ENCODE results near the gene ADCY1. TPM values are rescaled to one million over a fixed set of nuclear protein-coding genes. Genes with fewer than 3 reads are reported as not detected.

Gene ADCY1
- total RNA-seq, 1 experiment from 2014 or later, result 0.71 TPM

DNA sequence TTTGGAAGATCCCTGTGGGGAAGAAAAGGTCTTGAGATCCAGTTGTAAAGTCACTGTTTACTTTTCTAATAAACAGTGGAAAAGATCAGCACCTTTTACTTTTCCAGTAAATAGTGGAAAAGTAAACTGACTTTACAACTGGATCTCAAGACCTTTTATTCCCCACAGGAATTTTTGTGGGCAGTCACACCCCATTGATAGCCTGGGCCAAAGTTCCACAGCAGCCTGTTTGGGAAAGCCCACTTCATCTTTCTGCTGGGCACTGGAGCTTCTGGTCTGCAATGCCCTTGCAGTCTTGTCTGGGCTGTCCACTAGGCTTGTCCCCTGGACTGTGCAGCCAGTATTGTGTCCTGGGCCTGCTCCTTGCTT is 50.2 kb downstream of the ADCY1 start:
- no peak overlapping the region for H3K27ac ChIP-seq (ENCODE audit: low read depth, low read length, poor library complexity, severe bottlenecking)
- H3K9me3 ChIP-seq (ENCODE audit: low read depth, low read length, poor library complexity, severe bottlenecking), result no peaks in the 10 kb centered on the region
- TF ChIP-seq, protein P1, sequence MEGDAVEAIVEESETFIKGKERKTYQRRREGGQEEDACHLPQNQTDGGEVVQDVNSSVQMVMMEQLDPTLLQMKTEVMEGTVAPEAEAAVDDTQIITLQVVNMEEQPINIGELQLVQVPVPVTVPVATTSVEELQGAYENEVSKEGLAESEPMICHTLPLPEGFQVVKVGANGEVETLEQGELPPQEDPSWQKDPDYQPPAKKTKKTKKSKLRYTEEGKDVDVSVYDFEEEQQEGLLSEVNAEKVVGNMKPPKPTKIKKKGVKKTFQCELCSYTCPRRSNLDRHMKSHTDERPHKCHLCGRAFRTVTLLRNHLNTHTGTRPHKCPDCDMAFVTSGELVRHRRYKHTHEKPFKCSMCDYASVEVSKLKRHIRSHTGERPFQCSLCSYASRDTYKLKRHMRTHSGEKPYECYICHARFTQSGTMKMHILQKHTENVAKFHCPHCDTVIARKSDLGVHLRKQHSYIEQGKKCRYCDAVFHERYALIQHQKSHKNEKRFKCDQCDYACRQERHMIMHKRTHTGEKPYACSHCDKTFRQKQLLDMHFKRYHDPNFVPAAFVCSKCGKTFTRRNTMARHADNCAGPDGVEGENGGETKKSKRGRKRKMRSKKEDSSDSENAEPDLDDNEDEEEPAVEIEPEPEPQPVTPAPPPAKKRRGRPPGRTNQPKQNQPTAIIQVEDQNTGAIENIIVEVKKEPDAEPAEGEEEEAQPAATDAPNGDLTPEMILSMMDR (conservative IDR thresholded peaks at IDR 0.05; ENCODE audit: low read depth, low read length), result no peak
- TF ChIP-seq EZH2 (IDR thresholded peaks at IDR 0.05; ENCODE audit: borderline replicate concordance, low read depth, low read length, poor library complexity, severe bottlenecking), result no peak
- no peaks in the 10 kb centered on the region for H3K27me3 ChIP-seq (replicated peaks; ENCODE audit: insufficient read depth, low read depth, low read length, poor library complexity)
- no peaks in the 10 kb centered on the region for H3K4me1 ChIP-seq (ENCODE audit: insufficient read depth, low read length, poor library complexity, severe bottlenecking)
- no TSS peak for BruUV-seq (replicated peaks)
- CTCF ChIA-PET, result no interaction called here
- POLR2A ChIA-PET (ENCODE audit: low non-redundant PET), result no interaction called here
- no peak overlapping the region for H3K4me3 ChIP-seq (ENCODE audit: low read depth, low read length, poor library complexity, severe bottlenecking)
- no peak for DNase-seq (ENCODE audit: low spot score)
- H3K36me3 ChIP-seq (ENCODE audit: insufficient read depth, low read length, poor library complexity, severe bottlenecking), result no peaks in the 10 kb centered on the region
- intact Hi-C loops (cut with micrococcal nuclease; ENCODE audit: unreplicated experiment), result no loop called here

DNA sequence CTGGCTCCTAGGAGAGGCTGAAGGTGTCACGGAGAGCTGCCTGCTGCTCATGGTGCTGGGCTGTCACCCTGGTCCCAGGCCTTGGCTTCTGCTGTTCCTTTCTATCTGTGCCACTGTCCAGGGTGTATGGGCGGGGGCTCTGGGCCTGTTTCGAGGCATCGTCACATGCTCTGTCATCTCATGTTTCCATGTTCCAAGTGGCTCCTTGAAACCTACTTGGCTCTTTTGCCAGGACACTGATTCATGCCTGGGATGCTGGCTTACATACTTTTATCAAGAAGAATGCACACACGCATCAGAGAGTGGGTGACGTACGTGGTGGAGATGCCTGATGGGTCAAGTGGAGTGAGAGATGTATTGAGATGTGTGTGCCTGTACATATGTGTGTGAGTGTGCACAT is 50.9 kb downstream of the ADCY1 start:
- no peak for DNase-seq (ENCODE audit: low spot score)
- no TSS peak for BruUV-seq (replicated peaks)

DNA sequence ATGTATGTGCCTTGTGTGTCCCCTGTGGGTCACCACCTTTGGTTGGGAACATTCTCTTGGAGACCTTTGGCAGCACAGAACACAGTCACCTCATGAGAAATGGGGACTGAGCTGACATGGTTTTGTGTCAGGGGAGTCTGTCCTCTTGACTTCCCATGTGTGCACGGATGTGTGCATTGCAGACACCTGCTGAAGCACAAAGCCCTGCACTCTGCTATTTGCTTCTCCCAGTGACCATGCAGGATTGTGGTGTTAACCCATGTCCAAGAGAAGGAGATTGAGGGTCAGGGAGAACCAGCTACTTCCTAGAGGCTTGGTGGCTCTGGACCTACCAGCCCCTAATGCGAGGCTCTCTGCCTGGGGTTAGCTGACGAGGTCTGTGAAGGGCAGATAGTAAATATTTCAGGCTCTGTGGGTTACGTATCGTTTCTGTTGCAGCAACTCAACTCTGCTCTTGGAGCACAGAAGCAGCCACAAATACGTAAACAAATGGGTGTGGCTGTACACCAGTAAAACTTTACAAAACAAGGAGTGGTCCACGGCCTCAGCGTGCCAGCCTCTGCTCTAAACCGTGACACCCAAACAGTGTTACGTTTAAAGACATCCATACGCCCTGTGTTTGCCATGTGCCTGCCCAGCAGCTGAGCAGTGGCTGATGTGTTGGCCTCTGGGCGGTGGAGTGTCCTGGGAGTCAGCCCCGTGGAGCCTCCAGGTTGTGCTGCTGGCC is 51.7 kb downstream of the ADCY1 start:
- BruUV-seq (replicated peaks), result no TSS peak
- Histone ChIP-seq H3K36me3 (ENCODE audit: insufficient read depth, low read length, poor library complexity, severe bottlenecking) (no peaks in the 10 kb centered on the region), H3K9me3 (ENCODE audit: low read depth, low read length, poor library complexity, severe bottlenecking) (no peaks in the 10 kb centered on the region), H3K4me1 (ENCODE audit: insufficient read depth, low read length, poor library complexity, severe bottlenecking) (no peaks in the 10 kb centered on the region), H3K27ac (ENCODE audit: low read depth, low read length, poor library complexity, severe bottlenecking) (no peak overlapping the region), H3K27me3 (replicated peaks; ENCODE audit: insufficient read depth, low read depth, low read length, poor library complexity) (no peaks in the 10 kb centered on the region), H3K4me3 (ENCODE audit: low read depth, low read length, poor library complexity, severe bottlenecking) (no peak overlapping the region)
- ChIA-PET POLR2A (ENCODE audit: low non-redundant PET) (no interaction called here), CTCF (no interaction called here)
- DNase-seq (ENCODE audit: low spot score), result no peak
- intact Hi-C loops (cut with micrococcal nuclease; ENCODE audit: unreplicated experiment), result no loop called here
- TF ChIP-seq EZH2 (IDR thresholded peaks at IDR 0.05; ENCODE audit: borderline replicate concordance, low read depth, low read length, poor library complexity, severe bottlenecking), result no peak
- TF ChIP-seq, protein P1 (conservative IDR thresholded peaks at IDR 0.05; ENCODE audit: low read depth, low read length), result no peak

More for the DNA sequence above, 50.9 kb downstream of the ADCY1 start:
- intact Hi-C loops (cut with micrococcal nuclease; ENCODE audit: unreplicated experiment), result no loop called here
- CTCF ChIA-PET, result interaction anchor here (0.5 kb wide), 1 partner anchor 35 kb away, joined by 4 read pairs; no protein-coding TSS in a partner anchor
- no peaks in the 10 kb centered on the region for H3K27me3 ChIP-seq (replicated peaks; ENCODE audit: insufficient read depth, low read depth, low read length, poor library complexity)
- H3K4me3 ChIP-seq (ENCODE audit: low read depth, low read length, poor library complexity, severe bottlenecking), result no peak overlapping the region
- no peaks in the 10 kb centered on the region for H3K4me1 ChIP-seq (ENCODE audit: insufficient read depth, low read length, poor library complexity, severe bottlenecking)
- no peaks in the 10 kb centered on the region for H3K36me3 ChIP-seq (ENCODE audit: insufficient read depth, low read length, poor library complexity, severe bottlenecking)
- no peaks in the 10 kb centered on the region for H3K9me3 ChIP-seq (ENCODE audit: low read depth, low read length, poor library complexity, severe bottlenecking)
- POLR2A ChIA-PET (ENCODE audit: low non-redundant PET), result no interaction called here
- no peak overlapping the region for H3K27ac ChIP-seq (ENCODE audit: low read depth, low read length, poor library complexity, severe bottlenecking)
- no peak for TF ChIP-seq EZH2 (IDR thresholded peaks at IDR 0.05; ENCODE audit: borderline replicate concordance, low read depth, low read length, poor library complexity, severe bottlenecking)
- TF ChIP-seq, protein P1 (conservative IDR thresholded peaks at IDR 0.05; ENCODE audit: low read depth, low read length), result no peak

All from A673 (cell line).